H1 (cell line): ENCODE results near the gene DNLZ. TPM values are rescaled to one million over a fixed set of nuclear protein-coding genes. Genes with fewer than 3 reads are reported as not detected.

Experiments used
- CEBPB ChIP-seq: IDR thresholded peaks from 2 replicates; pipeline ENCODE4 v1.6.1; 2012; ENCODE audit warnings: low read depth, low read length
- CHD2 ChIP-seq: IDR thresholded peaks from 2 replicates; pipeline ENCODE4 v1.6.1; 2012; ENCODE audit warnings: low read length, improper control_type of control experiment
- EGR1 ChIP-seq: IDR thresholded peaks from 2 replicates; pipeline ENCODE4 v1.6.1; 2011; ENCODE audit warnings: low read depth, low read length, borderline replicate concordance
- FOSL1 ChIP-seq: IDR thresholded peaks from 2 replicates; pipeline ENCODE4 v1.6.1; 2011; ENCODE audit warnings: mild to moderate bottlenecking, low read depth, low read length, moderate library complexity; ENCODE audit not compliant: insufficient read depth
- MAFK ChIP-seq: IDR thresholded peaks from 2 replicates; pipeline ENCODE4 v1.6.1; 2012; ENCODE audit warnings: low read depth, mild to moderate bottlenecking, improper control_type of control experiment, low read length
- polyA plus RNA-seq, 7 experiments: library from polyadenylated mRNA; depleted of rRNA in 3 of 7; stranded (reverse) in 5 of 7; unstranded in 2 of 7; fragments of >200 nt in 5 of 7; fragments of 200-250 nt in 2 of 7; gene quantifications; 1 replicate in 5 of 7; 2 replicates in 1 of 7; 4 replicates in 1 of 7; pipeline versions ENCODE4 v1.2.1 to v1.2.3, GENCODE V29; 2011 to 2013; ENCODE audit warnings: missing spikeins in 2 of 7, mixed read lengths in 2 of 7
- total RNA-seq: library from RNA; stranded (reverse); fragmentation: NEBNext Ultra II Directional; extraction: Animal tissue kit (Norgen Biotek cat#: 25700); gene quantifications from 2 replicates; pipeline ENCODE4 v1.2.1, GENCODE V29; 2021
- TF ChIP-seq, protein P1 (sequence below): IDR thresholded peaks from 2 replicates; pipeline ENCODE4 v1.6.1; 2012; ENCODE audit warnings: inconsistent platforms

DNLZ gene
- total and polyA plus RNA-seq, 2 of the 8 experiments (the other 6 are each of a cell fraction or from before 2014, with no cell fraction given) = 11.6 to 17.9 TPM

DNA sequence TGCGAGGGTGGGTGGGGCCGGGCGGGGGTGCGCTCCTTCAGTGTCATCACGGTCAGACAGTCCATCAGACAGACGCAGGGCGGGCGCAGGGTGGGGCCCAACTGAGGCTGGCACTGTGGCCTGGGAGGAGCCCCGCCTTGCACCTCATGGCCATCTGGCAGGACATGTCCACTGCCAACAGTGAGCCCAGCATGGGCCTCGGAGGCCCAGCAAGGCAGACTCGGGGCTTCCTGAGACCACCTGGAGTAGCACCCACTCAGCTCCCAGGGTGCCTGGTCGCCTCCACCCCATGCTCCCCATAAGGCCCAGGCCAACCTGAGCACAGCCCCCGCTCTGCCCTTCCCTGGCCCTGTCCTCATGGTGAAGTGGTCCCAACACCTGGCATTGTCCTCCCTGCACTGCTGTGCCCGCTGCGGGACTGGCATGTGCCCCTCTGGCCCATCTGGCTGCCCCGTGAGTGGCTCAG is 44.7 kb downstream of the DNLZ start (continued):
- TF ChIP-seq MAFK = no peak
- TF ChIP-seq EGR1 = no peak
- TF ChIP-seq CEBPB = no peak
- TF ChIP-seq CHD2 = no peak
- no peak for TF ChIP-seq FOSL1
- TF ChIP-seq, protein P1, sequence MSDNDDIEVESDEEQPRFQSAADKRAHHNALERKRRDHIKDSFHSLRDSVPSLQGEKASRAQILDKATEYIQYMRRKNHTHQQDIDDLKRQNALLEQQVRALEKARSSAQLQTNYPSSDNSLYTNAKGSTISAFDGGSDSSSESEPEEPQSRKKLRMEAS = no peak
